GM12873 (cell line): ENCODE results near the gene FETUB.

Experiments used
- TF ChIP-seq, protein P1 (sequence below): IDR thresholded peaks from 2 replicates; pipeline ENCODE4 v1.5.1; 2012; ENCODE audit warnings: low read depth, mild to moderate bottlenecking, moderate library complexity, low read length, control low read depth; ENCODE audit not compliant: insufficient read depth; ENCODE audit errors: missing control alignments

Gene FETUB

DNA sequence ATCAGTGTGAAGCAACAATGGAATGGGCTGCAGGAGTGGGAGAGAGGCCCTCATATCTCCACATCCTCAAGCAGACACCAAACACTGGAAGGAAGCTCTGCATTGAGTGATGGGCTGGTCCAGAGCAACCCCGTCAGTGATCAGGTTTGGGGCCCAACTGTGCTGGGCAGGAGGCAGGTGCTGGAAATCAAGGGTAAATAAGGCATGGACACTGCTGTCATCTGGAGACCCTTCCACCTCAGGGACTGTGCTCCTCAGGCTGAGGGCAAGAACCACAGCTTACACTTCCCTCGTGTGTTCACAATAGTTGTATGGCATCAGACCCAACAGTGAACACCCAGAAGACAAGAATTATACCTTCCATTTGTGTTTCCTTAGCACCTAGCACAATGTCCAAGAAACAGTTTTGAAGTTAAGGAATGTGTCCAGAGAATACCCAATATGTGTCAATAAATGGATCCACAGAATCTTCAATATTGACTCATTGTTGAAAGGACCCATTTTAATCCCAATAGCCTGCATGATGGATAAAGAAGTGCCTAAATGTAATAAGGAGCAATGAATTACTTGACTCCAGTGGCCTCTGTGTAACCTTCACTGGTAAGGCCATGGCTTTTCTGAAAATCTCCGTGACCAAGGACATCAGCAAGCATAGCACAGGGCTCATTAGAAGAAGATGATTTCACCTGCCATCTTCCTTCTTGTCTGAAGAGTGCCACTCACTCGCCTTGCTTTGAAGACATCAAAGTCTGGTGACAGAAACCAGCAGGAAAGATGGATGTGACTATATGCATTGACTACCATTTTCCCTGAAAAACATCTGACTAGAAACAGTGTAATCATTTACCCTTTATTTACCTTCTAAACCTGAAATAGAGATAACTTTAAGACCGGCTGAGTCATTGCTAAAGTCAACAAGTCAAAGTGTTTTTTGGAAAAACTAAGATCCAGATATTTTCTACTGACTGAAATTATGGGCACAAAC is 34.3 kb upstream of the FETUB start:
- TF ChIP-seq, protein P1, sequence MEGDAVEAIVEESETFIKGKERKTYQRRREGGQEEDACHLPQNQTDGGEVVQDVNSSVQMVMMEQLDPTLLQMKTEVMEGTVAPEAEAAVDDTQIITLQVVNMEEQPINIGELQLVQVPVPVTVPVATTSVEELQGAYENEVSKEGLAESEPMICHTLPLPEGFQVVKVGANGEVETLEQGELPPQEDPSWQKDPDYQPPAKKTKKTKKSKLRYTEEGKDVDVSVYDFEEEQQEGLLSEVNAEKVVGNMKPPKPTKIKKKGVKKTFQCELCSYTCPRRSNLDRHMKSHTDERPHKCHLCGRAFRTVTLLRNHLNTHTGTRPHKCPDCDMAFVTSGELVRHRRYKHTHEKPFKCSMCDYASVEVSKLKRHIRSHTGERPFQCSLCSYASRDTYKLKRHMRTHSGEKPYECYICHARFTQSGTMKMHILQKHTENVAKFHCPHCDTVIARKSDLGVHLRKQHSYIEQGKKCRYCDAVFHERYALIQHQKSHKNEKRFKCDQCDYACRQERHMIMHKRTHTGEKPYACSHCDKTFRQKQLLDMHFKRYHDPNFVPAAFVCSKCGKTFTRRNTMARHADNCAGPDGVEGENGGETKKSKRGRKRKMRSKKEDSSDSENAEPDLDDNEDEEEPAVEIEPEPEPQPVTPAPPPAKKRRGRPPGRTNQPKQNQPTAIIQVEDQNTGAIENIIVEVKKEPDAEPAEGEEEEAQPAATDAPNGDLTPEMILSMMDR = no peak

DNA sequence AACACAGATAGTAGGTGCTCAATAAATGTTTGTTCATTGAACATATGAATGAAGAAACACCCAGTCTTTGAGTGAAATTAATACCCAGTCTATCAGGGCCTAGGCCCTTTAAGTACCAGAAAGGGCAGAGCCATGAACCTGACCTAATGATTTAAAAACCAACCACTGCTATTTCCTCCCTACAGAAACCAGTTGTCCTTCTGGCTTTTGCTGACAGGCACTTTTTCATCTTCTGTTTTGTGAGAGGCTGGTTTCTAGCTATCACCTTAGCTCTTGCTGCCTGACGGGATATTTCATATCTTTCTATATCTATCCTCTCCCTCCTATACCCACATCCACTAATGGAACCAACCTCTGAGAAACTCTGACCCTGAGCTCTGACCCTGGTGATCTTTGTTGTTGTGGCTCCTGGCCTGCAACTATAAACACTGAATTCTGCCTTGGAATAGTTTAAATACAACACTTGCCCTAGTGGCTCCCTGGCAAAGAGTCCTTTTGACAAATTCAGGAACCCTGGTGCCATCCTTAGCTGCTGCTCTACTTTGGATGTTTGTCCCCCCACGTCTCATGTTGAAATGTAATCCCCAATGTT is 31.5 kb upstream of the FETUB start:
- TF ChIP-seq, protein P1 = no peak

DNA sequence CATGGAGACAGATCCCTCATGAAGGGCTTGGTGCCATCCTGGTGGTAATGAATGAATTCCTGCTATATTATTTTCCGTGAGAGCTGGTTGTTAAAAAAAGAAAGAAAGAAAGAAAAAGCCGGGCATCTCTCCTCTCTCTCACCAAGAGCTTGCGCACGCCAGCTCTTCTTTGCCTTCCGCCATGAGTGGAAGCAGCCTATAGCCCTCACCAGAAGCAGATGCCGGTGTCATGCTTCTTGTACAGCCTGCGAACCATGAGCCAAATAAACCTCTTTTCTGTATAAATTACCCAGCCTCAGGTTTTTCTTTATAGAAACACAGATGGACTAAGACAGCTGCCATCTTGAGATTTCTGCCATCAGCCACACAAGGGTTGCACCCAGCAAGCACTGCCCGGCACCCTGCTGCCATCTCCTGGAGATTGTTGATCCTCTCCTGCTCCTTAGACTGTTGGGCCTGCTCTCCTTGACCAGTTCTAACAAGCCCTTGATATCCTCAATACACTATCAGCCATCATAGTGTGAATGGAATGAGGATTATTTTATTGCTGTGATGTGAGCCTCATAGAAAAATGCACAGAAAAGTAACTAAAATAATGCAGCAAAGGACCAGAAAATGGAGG is 30.8 kb upstream of the FETUB start:
- TF ChIP-seq, protein P1 = peak; percentile 44

DNA sequence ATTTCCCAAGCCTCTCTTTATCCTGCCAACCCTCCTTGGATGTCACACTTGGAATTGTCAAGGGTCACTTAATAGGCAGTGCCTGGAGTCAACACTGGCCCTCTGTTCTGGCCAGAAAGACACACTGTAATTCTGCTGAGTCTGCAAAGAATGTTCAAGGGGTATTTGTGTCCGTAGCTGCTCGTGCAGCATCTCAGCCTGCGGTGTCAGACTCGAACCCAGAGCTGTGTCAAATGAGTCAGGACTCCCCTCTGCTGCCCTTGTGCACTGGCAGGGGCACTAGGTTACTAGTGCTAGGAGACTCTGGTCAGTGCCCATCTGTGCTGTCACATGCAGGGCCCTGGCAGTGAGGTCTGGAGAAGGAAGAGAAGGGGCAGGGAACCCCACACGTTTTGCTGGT is 28.1 kb upstream of the FETUB start:
- TF ChIP-seq, protein P1 = no peak

DNA sequence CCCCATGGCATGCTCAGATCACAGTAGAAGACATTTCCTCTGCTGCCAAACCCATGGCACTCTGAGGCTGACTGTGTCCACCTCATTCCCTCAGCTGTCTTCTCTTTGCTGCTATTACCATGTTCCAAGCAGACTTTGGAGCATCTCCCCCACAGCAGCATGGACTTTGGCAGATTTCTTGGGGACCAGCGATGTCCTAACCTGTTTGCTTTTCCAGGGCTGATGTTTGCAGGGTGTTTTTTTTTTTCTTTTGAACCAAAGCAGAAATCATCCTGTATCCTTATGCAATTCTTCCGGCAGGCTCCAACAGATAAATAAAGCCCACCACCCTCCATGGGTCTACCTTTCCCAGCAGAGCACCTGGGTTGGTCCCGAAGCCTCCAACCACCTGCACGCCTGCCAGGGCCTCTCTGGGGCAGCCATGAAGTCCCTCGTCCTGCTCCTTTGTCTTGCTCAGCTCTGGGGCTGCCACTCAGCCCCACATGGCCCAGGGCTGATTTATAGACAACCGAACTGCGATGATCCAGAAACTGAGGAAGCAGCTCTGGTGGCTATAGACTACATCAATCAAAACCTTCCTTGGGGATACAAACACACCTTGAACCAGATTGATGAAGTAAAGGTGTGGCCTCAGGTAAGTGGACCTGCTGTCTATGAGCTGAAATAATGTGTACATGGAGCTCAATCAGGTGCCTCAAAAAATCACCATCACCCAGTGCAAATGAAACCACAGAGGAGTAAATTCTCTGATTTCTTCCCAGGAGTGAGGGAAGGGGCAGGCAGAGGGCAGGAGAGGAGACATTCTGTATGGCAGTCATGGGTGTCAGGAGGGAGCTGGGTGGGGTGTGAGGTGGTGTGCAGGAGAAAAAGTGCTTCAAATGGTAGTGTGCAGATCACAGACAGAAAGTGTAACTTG is 27.2 kb upstream of the FETUB start, which contains the start of gene AHSG:
TSS of gene AHSG (plus strand) at position 340 of the 916 bp plus-strand sequence. CDS start at position 422, 82 bp downstream.
- TF ChIP-seq, protein P1 = no peak

DNA sequence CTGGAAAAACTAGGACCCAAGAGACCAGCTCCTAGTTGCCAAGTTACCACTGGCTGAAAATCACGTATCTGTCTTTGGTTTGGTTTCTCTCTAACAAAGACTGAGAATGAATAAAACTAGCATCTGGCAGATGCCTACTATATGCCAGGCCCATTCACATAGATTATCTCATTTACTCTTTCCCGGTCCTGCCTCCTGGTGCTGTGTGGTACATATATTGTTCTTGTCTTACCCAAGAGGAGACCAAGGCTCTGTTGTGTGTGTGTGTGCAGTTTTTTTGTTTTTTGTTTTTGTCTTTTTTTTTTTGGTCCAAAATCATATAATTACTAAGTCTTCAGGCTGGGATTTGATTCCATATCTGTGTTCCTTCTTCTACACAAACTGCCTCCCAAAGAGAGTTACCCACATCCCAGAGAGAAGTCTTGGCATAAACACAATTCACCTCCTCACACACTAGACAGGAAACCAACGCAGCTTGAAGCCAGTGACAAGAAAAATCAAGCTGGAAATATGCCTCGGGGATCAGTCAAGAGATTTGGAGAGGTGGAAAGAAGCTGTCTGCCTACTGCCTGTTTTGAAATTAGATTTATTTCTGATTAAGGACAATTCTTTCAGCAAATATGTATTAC is 26.4 kb upstream of the FETUB start:
- TF ChIP-seq, protein P1 = no peak
